ENCODE results near the gene KCNJ9. TPM values are rescaled to one million over a fixed set of nuclear protein-coding genes. Genes with fewer than 3 reads are reported as not detected.

Gene KCNJ9
- total and polyA plus RNA-seq, 2 experiments from 2014 or later = 0.24 to 0.34 TPM

- no peak for TF ChIP-seq REST (IDR thresholded peaks at IDR 0.05; ENCODE audit: unreplicated experiment)
- TF ChIP-seq JUNB (IDR thresholded peaks at IDR 0.05; ENCODE audit: unreplicated experiment) = no peak
- no peak for TF ChIP-seq ETS1 (IDR thresholded peaks at IDR 0.05)
- no peak for TF ChIP-seq EZH2 (IDR thresholded peaks at IDR 0.05; ENCODE audit: low read depth, unreplicated experiment)
- no peak for TF ChIP-seq NANOG (IDR thresholded peaks at IDR 0.05; ENCODE audit: borderline replicate concordance)
- TF ChIP-seq ZNF114 (CRISPR knock-in tag; IDR thresholded peaks at IDR 0.05) = no peak
- no peak for TF ChIP-seq ZNF331 (CRISPR knock-in tag; IDR thresholded peaks at IDR 0.05; ENCODE audit: low read depth)
- no peak for TF ChIP-seq CREB1 (CRISPR knock-in tag; IDR thresholded peaks at IDR 0.05; ENCODE audit: low read depth)
- no peak for TF ChIP-seq POLR2AphosphoS5 (IDR thresholded peaks at IDR 0.05; ENCODE audit: low read depth)
Observed at GRCh38 chr1:160097151-160097910, 16.0 kb downstream of the KCNJ9 start (continued).

GRCh38 chr1:160097911-160098851, 16.8 kb downstream of the KCNJ9 start, which contains the start of gene IGSF8:
Gene IGSF8, minus strand, starts transcription at chr1:160098619. Its CDS starts 147 bp downstream, at chr1:160098472.
- Mint-ChIP-seq H3K36me3 (ENCODE audit: low read depth) (peaks cover 21% of the 10 kb centered on the region), H3K4me1 (peaks cover 58% of the 10 kb centered on the region), H3K4me3 (peak within 1 kb of the TSS; percentile 89), H3K9me3 (no peaks in the 10 kb centered on the region; the same call in 2 of the 3 replicates), H3K27ac (peak within 1 kb of the TSS; percentile 90), H3K27me3 (ENCODE audit: insufficient read depth, low read depth, poor library complexity) (peaks cover 9% of the 10 kb centered on the region)
- Histone ChIP-seq H3K9me2 (ENCODE audit: insufficient read depth) (no peaks in the 10 kb centered on the region), H3K27ac (ENCODE audit: low read depth) (peak within 1 kb of the TSS; percentile 91; the same call in 1 of the 2 replicates), H3F3A (replicated peaks; ENCODE audit: low read depth) (peaks cover 10% of the 10 kb centered on the region; the same call in 1 of the 2 replicates), H3K36me3 (ENCODE audit: insufficient read depth) (peaks cover 7% of the 10 kb centered on the region; the same call in 1 of the 2 replicates), H3K27me3 (ENCODE audit: insufficient read depth) (no peaks in the 10 kb centered on the region), H2AFZ (peak within 1 kb of the TSS; percentile 99), H3K4me1 (ENCODE audit: insufficient read depth) (peaks cover 45% of the 10 kb centered on the region), H3K4me3 (peak within 1 kb of the TSS; percentile 97), H3K79me2 (replicated peaks; ENCODE audit: insufficient read depth) (peaks cover 37% of the 10 kb centered on the region), H3K4me2 (peak within 1 kb of the TSS; percentile 98), H4K20me1 (replicated peaks; ENCODE audit: insufficient read depth) (no peaks in the 10 kb centered on the region; the same call in 1 of the 2 replicates)
- peak; percentile 35 for ATAC-seq
- DNase-seq (ENCODE audit: low spot score) = peak; percentile 95
- peak; percentile 96 for TF ChIP-seq STAT1 (IDR thresholded peaks at IDR 0.05; ENCODE audit: unreplicated experiment)
- peak; percentile 39; the same call in 1 of the 2 replicates for TF ChIP-seq POLR2AphosphoS5 (IDR thresholded peaks at IDR 0.05; ENCODE audit: low read depth)
- TF ChIP-seq NANOG (IDR thresholded peaks at IDR 0.05; ENCODE audit: borderline replicate concordance) = no peak
- TF ChIP-seq ETS1 (IDR thresholded peaks at IDR 0.05) = no peak
- no peak for TF ChIP-seq ZNF114 (CRISPR knock-in tag; IDR thresholded peaks at IDR 0.05)
- no peak for TF ChIP-seq CTCF (conservative IDR thresholded peaks at IDR 0.05; ENCODE audit: low read depth in 2 of 2)
- no peak for TF ChIP-seq REST (IDR thresholded peaks at IDR 0.05; ENCODE audit: unreplicated experiment)
- no peak for TF ChIP-seq EZH2 (IDR thresholded peaks at IDR 0.05; ENCODE audit: low read depth, unreplicated experiment)
- TF ChIP-seq EZH2phosphoT487 (IDR thresholded peaks at IDR 0.05; ENCODE audit: unreplicated experiment) = no peak
- no peak for TF ChIP-seq CREB1 (CRISPR knock-in tag; IDR thresholded peaks at IDR 0.05; ENCODE audit: low read depth)
